CD4-positive, alpha-beta T cell treated with Interleukin-4 for 1 hour (primary cell): Measurements from ENCODE around the gene GARIN5A.
"Not testable (repeated sequence)": the region's sequence is repeated elsewhere in the genome, so short reads cannot be mapped to it uniquely, and the experiment has no call there.

Experiments
- DNase-seq, 2 donors: peaks; one replicate each; pipeline ENCODE4 v3.0.0-alpha.2; 2020 to 2022

Gene GARIN5A

DNA sequence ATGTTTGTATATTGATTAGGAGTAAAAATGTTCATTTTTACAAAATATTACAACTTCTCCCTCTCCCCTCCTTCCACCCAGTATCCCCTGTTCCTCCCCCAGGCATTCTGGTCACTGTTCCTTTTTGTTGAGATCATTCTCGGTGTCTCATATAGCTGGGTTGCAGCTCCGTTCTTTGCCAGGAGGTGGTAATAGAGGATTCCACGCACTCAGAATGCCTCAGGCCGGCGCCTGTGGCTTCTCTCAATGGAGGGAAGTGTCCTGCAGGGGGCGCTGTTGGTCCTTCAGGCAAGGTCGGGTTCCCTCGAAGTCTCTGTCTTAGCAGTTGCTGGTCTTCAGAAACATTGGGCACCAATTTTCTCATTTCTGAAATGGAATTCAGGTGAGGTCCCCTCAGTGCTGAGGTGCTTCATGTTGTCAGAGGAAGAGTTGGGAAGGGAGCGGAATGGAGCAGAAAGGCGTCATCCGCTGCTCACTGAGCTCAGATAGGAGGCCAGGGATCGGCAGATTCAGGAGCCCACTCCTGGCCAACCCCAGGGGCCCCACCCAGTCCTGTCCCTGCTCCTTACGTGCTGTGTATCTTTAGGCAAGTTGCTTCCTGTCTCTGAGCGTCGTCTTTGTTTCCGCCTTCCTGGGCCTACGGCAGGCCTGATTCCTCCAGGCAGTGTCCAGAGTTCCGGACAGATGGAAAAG lies 10.3 kb upstream of the GARIN5A start:
- peak; percentile 50 to 54 for DNase-seq

DNA sequence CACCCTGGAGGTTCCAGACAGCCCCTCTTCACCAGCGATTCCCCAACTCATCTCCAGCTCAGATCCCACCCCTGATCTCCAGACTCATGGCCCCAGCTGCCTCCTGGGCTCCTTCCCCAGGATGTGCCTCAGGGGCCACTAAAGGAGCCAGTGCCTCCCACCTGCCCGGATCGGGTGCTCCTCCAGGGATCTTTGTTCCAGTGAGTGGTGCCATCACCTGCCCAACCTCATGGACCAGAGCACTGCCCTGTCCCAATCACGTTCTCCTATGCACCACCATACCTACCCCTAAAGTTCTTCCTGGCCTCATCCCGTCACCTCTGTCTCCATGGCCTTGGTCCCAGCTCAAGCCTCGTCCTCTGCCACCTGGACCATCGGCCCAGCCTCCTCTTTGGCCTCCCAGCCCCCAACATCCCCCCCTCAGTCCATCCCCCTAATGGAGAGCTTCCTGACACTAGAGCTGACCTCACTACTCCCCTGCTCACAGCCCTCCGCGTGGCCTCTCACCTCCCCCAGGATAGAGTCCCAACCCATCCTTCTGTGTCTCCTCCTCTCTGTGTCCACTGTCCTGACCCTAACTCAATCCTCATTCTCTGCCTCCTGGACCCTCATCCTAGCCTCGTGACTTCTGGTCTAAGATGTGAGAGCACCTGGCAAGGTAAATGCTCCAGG lies 8.8 kb upstream of the GARIN5A start:
- DNase-seq = no peak

DNA sequence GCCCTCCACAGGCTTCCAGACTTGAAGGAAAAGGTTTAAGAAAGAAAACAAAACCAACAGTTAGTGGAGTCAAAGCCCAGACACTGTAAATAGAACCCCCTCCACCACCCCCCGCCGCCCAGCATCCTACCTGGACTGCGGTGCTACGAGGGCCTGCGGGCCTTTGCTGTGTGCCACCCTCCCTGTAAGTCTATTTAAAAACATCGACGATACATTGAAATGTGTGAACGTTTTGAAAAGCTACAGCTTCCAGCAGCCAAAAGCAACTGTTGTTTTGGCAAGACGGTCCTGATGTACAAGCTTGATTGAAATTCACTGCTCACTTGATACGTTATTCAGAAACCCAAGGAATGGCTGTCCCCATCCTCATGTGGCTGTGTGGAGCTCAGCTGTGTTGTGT lies 6.3 kb upstream of the GARIN5A start:
- DNase-seq = no peak

DNA sequence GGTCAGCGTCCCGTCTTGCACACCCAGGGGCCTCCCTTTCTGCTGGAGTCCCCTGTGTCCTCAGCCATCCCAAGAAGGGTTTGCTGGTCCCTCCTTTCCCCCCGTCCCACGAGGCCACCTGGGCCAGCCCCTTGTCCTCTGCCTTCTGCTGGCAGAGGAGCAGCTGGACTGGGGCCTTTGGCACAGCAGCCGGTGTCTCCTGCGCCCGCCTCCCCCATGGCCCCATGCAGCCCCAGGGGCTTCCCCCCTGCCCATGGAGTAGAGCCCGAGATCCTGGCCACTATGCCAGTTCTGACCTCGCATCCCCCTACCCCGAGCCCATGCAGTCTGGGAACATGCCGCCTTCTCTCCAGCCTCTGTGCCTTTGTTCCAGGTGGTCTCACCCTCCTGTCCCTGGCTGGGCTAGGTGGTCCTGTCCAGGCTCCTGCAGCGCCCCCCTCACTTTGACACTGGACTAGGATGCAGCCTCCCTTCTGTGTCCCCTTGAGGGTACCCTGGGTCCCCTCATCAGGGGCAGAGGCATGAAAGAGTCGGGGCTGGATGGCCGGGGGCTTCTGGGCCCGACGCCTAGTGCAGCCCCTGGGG lies 5.7 kb upstream of the GARIN5A start:
- no peak for DNase-seq

DNA sequence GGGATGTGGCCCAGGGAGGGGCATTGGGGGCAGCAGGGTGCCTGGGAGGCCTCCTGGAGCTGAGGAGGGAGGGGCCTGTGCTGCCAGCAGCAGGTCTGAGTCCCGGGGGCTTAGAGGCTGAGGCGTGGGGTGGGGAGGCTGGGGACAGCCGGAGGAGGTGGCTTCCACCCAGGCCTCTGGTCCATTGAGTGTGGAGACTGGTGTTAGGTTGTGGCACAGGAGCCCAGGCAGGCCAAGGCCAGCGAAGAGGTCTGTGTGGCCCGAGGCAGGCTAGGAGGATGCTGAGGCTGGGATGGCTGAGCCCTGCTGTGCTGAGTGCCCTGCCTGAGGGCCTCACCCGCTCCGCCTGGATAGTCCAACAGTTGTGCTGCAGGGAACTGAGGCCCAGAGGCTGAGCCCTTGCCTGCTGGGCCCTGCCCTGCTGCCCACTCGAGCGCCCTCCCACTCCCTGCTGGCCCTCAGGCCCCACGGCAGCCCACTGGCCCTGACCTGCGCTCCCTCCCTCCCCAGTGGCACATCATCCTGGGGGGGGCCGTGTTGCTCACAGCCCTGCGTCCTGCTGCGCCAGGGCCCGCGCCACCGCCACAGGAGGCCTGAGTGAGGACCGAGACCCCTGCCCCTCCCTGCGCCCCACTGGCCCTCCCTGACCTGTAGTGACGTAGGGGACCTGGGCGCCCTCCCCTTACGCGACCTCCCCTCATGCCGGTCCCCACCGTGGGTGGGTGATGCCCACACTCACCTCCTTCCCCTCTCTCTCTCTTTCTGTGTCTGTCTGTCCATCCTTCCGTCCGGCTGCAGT lies 4.9 kb upstream of the GARIN5A start:
- DNase-seq = no peak

DNA sequence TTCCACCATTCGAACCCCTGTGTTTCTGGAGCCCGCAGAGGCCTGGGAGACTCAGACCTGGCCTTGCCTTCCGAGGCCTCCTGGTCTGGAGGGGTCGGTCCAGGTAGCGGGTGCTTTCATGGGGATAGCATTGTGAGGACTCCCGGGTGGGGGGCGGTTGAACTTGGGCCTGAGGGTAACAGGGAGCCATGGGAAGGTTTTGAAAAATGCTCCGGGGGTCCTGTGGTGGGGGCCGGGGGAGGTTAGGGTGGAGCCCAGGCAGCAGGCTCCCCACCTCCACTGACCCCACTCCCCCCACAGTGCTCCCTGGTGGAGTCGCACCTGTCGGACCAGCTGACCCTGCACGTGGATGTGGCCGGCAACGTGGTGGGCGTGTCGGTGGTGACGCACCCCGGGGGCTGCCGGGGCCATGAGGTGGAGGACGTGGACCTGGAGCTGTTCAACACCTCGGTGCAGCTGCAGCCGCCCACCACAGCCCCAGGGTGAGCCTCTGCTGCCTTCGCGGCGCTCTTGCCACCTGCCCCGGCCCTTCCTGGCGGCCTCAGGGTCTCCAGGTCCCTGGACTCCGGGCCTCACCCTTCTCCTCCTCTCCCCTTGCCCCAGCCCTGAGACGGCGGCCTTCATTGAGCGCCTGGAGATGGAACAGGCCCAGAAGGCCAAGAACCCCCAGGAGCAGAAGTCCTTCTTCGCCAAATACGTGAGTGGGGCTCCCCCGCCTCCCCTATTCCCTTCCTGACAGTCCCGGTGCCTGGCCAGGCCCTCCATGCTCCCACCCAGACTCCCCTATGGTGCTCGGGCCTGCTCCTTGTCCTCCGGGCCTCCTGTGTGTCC lies 3.8 kb upstream of the GARIN5A start:
- no peak for DNase-seq

DNA sequence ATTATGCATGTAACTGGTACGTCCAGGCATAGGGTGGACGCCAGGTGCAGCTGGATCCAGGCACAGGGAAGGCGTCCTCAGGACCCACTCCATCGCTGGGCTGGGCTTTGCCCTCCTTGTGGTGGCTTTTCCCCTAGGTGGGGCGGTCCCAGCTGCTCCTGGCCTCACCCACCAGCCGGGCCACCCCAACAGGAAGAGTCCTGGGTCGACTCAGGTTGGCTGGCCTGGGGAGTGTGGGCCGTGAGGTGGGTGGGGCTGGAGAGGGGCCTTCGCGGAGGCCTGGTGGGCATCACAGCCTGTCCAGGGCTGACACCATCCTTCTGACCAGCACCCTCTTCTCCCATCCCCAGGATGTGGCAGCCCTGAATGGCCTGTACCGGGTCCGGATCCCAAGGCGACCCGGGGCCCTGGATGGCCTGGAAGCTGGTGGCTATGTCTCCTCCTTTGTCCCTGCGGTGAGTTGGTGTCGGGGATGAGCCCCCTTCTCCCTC lies 3.2 kb upstream of the GARIN5A start:
- no peak for DNase-seq

DNA sequence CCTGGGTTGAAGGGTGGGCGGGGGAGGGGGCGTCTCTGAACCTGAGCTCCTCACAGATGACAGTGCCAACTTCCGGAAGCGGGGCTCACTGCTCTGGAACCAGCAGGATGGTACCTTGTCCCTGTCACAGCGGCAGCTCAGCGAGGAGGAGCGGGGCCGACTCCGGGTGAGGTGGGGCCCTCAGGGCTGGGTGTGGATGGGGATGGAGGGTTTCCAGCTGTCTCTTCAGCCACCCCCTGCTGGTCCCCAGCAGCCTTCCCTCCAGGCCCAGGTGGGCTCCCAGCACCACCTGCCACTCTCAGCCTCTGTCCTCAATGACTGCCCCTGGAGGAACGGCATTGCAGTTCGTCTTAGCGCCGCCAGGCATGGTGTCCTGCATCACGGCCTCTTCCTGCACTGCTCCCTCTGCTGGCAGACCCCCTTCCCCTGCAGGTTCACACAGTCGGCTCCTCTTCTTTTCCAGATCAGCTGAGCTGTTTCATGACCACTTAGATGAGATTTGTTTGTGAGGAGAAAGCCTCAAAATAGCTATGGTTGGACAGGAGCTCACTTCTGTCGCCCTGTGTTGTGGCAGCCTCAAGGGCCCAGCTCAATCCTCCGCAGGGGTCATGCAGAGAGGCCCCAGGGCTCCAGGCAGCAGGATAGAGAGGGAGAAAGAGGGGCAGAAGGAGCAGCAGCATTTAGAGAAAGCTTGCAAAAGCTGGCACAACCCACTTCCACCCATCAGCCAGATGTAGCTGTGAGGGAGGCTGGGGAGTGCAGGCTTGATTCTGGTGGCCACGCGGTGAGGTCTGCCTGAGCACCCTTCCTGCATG lies 2.5 kb upstream of the GARIN5A start:
- DNase-seq = peak in 1 of 2 donors; percentile 18

DNA sequence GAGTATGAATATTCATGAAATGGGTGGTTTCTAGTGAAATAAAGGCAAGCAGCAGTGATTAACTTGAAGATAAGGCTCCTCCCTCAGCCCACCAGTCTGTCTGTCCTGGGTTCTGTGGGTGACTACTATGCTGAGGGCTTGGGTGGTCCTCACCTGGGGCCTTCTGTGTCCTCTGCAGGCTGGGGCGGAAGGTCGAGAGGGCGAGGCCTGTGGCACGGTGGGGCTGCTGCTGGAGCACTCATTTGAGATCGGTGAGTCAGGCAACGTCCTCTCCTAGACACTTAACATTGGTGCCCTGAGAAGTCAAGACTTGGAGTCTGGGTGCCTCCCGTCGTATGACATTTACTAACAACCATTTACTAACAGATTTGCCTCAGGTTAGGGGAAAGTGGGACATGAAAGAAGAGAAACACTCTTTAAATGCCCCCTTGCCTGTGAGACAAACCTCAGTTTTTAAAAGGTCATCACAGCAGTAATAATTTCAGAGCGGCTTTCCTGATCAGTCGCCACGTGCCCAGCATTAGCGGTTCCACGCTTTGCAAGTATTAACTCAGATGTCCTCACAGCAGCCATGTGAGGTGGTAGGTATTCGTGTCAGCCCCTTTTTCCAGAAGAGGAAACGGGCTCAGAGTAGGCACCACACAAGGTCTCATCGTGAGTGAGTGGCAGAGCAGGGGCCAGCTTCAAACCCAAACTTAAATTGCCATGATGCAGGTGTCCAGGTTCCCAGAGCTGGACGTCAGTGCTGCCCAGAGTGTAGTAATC lies 1.3 kb upstream of the GARIN5A start:
- DNase-seq = no peak

DNA sequence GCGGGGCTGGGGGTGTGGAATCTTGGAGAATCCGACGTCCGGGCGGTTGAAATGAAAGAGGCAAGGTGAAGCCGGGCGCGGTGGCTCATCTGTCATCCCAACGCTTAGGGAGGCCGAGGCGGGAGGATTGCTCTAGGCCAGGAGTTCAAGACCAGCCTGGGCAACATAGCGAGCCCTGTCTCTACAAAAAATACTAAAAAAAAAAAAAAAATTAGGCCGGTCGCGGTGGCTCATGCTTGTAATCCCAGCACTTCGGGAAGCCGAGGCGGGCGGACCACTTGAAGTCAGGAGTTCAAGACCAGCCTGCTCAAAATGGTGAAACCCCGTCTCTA lies 225 bp upstream of the GARIN5A start:
- no peak for DNase-seq

DNA sequence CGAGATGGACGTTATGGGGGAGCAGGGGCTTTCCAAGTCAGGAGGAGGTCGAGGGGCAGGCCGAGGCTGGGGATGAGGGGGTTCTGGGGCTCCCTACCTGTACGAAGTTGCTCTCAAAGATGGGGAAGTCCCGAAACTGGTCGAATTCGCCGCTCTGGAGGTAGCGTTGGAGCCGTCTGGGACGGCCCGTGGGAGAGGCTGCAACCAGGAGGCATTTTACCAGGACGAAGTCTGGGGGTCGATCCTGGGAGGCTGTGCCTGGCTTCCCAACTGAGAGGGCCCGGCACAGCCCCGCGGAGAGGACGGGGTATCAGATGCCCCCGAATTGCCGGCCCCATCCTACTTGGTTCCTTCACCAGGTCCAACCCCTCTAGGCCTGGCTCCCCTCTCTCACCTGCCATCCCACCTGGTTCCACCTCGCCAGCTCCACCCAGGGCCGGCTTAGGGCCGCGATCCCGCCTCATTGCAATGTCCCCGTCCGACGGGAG lies 868 bp downstream of the GARIN5A start:
- DNase-seq = no peak

DNA sequence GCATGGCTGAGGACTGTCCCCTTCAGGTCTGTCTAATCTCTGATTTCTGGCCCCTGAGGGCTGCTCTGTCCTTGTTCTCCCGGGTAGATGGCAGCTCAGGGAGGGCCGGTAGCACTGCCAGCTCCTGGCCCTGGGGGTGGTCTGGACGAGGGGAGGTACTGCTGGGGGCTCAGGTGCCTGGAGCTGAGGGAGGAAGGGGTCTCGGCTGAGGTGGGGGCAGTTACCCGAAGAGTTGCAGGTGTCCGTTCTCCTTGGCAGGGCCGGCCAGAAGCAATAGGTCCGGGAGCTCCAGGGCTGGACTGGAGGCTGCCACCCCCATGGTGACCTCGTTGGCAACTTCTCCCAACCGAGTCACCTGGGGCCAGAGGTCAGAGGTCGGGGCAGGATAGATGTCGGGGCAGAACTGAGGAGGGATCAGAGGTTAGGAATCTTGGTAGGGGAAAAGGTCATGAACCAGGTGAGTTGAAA lies 1.5 kb downstream of the GARIN5A start:
- DNase-seq = no peak

DNA sequence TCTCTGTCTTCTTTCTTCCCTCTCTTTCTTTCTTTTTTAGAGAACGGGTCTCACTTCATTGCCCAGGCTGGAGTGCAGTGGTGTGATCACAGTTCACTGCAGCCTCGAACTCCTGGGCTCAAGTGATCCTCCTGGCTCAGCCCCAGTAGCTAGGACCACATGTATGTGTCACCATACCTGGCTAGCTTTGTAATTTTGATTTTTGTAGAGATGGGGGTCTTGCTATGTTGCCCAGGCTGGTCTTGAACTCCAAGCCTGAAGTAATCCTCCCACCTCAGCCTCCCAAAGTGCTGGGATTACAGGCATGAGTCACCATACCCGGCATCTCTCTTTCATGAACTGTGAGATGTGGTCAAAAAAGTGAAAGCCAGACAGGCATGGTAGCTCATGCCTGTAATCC lies 3.3 kb downstream of the GARIN5A start:
- not testable (repeated sequence) for DNase-seq

DNA sequence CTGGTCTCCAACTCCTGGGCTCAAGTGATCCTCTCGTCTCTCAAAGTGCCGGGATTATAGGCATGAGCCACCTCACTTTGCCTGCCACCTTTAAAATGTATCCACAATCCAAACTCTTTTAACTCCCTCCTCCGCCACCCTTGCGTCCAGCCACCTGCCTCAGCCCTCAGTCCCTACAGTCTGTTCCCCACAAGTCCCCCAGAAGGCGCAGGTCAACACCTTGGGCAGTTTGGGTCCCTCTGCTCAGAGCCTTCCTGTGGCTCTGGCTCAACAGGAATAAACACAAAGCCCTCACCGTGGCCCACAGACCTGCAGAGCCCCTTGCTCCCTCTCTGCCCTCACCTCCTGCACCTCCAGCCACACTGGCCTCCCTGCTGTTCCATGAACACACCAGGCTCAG lies 7.8 kb downstream of the GARIN5A start:
- DNase-seq = no peak

DNA sequence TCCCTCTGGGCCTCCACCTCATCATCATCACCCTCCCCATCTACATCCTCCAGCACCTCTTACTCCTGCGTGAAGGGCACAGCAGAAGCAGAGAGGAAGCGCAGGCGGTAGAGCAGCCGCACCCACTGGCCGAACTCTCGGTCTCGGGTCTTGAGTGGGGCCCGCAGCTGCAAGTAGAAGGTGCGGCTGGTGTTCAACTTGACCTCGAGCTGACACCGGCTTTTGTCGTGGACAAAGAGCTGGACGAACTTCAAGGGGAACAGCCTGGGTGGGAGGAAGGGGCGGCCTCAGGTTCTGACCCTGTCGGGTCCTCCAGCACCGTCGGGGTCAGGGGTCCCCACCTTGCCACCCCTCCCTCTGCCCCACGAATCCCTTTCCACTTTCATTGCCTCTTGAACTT lies 9.1 kb downstream of the GARIN5A start:
- DNase-seq = no peak

DNA sequence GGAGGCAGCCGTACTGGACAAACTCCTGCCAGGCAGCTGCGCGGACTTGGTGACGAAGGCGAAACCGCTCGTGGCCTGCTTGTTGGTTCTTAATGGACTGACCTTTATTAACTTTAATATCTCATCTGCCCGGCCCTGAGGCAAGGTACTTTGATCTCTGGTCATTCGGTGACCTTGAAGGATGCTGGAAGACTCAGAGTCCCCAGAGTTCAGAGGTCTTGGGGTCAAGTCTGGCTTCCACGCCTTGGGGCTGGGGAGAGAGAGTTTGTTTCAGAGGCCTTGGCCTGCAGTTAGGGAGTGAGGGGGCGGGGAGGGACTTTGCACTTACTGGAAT lies 10.0 kb downstream of the GARIN5A start:
- no peak for DNase-seq

DNA sequence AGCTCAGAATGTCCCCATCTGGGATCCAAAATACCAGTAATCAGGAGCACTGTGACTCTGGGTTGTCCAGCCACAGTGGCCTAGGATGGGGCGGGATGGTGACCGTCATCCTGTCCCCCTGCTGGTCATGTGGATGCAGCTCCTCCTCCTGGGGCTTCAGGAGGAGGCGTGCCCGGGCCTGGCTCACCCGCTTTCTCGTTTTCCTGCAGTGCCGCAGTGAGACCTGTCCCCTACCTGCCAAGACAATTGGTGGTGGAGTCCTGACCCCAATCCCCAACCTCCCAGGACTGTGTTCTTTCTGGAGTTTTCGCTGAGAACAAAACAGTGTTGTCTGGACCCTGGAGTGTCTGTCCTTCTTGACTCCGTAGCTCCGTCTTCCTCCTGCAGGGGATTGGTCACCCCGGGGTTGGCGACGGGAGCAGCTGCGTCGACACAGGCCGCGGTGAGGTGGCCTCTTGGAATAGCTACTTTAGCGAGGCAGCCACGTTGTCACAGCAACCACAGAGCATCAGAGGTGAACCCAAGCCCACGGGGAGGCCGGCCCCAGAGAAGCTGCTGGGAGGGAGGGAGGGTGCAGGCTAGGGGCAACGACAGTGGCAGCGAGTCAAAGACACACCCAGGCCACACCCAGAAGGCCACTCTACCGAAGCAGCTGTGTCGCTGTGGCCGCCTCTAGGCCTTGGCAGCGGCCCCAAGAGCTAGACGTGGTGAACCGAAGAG lies 10.5 kb downstream of the GARIN5A start:
- DNase-seq = no peak

DNA sequence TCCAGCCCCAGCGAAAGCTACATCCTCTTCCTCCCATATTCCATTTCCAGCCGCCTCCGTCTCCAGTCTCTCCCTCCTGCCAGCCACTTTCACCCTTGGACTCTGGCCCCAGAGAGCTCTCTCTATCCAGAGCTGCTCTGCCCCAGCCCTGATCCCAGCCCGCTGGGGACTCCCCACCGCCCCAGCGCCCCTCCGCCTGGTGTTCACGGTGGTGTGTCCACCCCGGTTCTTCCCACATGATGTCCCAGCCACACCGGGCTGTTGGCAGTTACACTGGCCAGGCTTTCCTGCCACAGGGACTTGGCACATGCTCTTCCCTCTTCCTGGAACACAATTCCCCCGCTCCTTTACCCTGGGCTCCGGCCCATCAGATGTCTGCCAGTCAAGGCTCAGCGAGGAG lies 11.6 kb downstream of the GARIN5A start:
- no peak for DNase-seq

DNA sequence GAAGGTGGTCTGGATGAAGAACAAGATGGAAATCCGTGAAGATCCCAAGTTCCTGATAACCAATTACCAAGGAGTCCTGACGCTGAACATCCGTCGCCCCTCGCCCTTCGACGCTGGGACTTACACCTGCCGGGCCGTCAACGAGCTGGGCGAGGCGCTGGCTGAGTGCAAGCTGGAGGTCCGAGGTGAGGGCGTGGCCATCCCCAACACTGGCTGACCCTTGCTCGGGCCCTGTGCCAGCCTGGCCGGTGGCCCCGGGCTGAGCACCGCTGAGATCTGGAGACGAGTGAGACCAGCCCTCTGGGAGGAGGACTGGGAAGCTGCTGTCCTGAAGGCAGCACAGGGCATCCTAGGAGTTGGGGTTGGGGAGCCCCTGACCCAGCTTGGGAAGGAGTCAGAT lies 12.3 kb downstream of the GARIN5A start:
- DNase-seq = no peak

DNA sequence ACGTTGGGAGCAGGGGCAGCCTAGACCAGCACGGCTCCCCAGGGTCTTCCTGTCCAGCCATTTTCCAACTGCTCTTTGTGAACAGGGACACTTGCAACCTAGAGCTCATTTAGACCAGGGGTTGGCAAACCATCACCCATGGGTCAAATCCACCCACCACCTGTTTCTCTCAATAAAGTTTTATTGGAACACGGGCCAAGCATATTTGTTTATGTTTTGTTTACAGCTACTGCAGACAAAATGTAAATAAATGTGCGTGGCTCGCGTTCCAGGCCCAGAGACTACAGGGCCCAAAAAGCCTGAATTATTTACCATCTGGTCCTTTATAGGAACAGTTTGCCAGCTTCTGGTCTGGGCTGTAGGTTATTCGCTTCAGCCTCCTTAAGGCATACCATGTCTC lies 13.7 kb downstream of the GARIN5A start:
- DNase-seq = no peak
